CD1c-positive myeloid dendritic cell (primary cell): ENCODE data around the gene ABR.

ENCODE experiments used
- DNase-seq: peaks from one replicate; pipeline ENCODE4 v3.0.0-alpha.2; 2016; ENCODE audit errors: extremely low spot score

Gene ABR

DNA sequence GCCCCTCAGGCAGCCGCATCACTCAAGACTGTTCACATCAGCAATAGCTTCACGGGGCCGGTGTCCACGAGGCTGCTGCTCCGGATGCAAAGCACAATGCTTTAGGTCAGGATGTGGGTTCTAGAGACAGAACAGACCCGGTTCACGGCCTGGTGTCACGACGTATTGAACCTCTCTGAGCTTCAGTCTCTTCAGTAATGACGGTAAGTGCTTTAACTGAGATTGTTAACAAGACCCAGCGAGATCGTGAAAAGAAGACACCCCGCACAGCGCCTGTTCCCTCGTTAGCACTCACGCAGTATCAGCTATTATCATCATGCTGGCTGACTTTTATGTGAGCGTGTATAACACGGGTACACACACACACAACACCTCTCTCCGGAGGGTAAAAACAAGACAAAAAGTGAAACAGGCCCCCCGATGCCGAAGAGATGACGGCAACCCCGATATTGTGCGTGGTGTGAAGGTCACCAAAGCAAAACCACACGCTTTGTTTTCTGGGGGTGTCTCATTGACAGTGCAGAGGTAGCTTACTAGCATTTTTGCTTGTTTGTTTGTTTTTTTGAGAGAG lies 21.4 kb upstream of the ABR start:
- DNase-seq, result no peak

DNA sequence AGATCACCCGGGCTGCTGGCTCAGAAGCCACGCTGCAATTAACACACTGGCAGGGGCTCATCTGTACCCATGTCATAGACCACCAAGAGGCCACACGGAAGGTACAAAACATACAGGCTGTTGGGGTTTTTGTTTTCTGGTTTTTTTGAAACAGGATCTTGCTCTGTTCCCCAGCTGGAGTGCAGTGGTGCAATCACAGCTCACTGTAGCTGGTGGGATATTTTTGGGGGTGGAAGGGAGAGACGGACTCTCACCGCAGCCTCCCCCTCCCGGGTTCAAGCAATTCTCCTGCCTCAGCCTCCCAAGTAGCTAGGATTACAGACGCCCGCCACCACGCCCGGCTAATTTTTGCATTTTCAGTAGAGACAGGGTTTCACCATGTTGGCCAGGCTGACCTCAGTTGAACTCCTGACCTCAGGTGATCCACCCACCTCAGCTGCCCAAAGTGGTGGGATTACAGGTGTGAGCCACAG lies 19.5 kb upstream of the ABR start:
- peak; percentile 43 for DNase-seq

DNA sequence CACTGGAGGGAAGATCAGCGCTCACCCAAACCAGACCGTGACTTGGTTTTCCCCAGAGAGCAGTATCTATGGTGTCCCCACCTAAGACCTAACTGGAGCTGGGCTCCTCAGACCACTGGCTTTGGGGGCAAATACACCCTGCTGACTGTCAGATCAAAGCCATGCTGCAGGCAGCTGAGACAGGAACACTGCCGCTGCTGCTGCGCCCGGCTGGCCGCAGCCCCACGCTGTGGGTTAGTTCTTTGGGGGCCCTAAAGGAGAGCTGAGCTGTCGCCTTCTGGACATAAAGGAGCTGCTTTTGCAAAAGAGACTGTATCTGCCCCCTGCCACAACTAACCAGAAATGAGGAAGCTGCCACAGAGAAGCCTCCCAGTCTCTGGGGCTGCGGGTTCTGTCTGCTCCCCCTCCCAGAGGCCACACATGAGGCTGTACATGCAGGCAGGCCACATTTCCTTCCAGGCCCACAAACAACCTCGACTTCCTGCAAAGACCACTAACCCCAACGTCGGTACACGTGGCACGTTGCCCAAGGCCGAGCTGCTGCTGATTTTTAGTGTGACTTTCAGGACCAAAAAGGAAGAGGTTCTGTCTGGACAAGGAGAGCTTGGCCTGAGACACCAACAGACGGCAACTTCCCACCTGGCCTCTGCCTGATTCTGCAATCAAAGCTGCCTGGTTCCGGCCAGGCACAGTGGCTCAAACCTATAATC lies 18.2 kb upstream of the ABR start:
- peak; percentile 88 for DNase-seq

DNA sequence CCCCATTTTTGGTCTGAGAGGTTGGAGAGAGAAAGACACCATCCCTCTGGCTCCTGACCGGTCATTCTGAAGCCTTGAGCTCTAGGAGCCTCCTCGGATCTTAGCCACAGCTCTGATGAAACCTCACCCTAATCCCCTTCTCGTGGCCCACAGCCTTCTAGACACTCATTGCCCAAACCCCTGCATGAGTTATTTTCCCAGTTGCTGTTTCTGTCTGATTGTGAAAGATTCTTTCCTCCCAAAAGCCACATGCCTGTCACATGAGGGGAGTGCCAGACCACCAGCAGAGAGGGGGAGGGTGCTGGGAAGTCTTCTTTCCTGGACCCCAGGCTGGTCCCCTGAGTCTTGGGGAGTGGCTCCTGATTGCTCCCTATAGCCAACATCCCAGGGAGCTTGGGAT lies 17.6 kb upstream of the ABR start:
- peak; percentile 65 for DNase-seq

DNA sequence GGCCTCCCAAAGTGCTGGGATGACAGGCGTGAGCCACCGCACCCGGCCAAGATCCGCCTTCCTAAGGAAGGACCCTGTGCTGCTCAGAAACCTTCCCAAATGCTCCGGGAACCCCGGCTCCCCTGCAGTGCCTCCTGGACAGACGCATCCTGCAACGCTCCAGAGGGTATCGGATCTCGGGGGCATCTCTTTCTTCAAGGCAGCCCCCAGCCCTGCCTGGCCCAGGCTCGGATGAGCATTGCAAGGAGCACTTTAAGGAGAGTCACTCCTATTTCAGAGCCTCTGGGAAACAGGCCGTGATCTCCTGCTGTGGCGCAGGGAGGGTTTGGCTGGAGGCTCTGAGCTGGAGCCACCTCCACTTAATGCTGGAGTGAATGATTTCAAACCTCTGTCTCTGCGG lies 17.2 kb upstream of the ABR start:
- no peak for DNase-seq

DNA sequence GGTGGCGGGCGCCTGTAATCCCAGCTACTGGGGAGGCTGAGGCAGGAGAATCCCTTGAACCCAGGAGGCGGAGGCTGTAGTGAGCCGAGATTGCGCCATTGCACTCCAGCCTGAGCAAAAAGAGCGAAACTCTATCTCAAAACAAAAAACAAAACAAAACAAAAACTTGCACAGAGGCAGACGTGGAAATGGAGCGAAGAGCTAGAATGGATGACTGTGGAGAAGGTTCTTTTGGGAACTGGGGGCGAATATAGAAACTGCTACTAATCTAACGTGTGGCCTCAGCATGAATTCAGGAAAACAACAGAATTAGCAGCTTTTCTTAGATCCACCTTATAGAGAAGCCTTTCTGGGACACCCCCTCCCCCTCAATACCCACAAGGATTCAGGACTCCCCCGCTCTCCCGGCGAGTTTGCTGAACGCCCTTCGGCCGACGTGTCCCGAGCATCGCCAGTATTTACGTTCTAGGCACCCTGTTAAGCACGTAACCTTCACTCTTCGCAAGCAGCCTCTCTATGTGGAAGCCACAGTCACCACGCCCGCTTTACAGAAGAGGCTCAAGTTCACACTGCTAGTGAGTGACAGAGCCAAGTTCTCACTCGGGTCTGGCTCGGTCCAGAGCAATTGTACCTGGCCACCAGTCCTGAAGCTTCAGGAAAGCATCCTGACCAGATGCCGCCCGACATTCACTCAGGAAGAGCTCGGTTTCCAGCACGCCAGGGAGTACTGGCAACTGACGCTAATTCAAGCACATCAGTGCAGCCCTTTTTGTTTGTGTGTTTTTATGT lies 13.3 kb upstream of the ABR start:
- DNase-seq, result no peak

DNA sequence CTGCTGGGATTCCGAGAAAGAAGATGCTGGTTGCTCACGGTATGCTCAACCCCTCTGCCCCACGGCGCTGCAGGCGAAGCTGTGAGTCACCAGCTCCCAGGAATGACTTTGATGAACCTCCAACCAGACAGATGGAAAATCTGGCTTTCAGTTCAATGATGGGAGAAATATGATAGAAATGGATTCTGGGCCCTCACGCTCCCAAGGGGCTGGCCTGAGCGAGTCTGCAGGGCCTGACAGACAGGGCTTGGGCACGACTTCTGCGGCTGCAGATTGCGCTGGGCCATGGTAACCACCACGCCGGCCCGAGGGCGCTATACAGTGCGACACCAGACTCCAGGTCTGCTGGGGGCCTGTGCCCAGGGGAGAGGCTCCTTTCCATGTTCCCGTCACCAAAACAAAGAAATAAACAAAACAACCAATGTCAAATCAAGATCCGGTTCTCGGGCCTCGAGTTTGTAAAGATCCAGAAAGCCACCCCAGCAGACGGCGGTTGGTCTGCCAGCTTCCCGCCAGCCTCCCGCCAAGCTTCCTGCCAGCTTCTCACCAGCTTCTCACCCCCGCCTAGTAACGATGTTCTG lies 11.1 kb upstream of the ABR start:
- no peak for DNase-seq

DNA sequence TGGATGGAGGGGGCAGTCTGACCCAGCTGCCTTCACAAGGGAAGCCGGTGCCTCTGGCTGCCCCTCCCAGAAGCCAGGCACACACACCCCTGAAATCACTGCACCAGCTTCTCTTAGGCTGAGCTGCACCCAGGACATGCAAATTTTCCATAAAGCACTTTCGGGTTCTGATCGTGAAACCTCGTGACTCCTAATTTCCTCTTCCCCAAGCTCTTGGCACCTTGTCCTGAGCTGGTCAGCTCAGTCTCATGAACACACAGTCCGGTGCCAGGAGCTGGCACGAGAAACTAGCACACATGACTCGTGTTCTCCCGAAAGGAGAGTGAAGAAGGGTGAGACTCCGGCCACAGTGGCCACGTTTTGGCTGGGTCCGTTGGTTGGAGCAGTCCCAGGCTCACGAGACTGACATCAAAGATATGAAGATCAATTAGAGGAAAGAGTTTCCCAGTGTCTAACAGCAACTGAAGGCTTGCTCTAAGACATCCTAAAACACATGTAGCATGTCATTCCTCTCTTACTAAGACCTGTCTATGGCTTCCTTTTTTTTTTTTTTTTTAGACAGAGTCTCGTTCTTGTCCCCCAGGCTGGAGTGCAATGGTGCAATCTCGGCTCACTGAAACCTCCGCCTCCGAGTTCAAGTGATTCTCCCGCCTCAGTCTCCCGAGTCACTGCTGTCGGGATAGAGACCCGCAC lies 9.2 kb upstream of the ABR start:
- DNase-seq, result peak; percentile 88

DNA sequence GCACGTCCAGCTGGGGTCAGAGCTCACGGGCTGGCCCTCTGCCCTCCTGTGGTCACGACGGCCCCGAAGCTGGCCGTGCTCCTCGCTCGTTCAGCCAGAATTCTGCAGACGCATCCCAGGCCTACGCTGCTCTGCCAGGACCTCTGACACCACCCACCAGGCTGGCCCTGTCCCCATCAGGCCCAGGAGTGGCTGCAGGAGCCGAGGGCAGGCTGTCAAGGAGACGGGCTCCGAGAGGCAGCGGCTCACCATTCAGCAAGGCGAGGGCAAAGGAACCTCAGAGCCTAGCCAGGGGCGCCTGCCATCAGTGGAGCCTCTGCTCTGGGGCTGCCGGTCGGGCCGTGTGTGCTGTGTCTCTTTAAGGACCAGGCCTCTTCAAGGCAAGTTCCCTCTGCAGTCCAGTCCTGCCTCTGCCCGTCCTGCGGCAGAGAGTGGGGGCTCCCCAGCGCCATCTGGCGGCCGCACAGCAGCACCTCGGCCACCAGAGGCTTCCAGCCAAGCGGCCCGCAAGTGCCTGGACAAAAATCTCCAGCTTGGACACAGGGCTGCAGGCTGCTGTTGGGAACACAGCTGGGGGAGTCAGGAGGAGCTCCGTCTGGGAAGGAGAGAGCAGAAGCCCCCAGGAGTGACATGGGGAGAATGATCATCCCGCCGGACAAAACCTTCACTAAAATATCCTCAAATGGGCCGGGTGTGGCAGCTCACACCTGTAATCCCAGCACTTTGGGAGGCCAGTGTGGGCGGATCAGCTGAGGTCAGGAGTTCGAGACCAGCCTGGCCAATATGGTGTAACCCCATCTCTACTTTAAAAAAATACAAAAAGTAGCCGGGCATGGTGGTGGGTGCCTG lies 7.4 kb upstream of the ABR start:
- peak; percentile 86 for DNase-seq

DNA sequence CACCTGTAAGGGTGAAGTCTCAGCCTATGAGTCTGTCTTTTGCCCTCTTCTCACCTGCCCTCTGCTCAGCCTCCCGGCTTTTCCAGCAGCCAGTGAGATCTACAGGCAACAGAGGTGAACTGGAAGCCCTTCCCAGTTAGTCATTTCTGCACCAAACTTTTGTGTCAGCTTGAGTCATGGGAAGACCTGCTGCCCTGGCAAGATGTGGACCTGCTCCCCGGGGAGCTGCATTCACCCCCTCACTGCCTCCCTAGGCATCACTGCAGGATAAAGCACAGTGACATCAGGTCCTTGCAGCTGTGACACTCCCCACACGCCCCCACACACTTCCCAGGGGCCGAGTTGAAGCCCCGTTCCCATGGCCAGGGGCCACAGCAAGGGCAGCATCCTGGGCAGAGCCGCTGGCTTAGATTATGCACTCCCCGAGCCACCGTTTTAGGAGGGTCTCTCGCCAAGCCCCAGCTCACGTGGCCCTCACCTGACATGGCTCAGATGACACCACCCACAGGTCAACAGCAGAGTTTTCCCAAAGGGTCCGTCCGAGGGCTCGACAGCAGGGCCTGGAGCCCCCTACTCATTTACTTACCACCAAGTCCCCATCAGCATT lies 6.5 kb upstream of the ABR start:
- no peak for DNase-seq

DNA sequence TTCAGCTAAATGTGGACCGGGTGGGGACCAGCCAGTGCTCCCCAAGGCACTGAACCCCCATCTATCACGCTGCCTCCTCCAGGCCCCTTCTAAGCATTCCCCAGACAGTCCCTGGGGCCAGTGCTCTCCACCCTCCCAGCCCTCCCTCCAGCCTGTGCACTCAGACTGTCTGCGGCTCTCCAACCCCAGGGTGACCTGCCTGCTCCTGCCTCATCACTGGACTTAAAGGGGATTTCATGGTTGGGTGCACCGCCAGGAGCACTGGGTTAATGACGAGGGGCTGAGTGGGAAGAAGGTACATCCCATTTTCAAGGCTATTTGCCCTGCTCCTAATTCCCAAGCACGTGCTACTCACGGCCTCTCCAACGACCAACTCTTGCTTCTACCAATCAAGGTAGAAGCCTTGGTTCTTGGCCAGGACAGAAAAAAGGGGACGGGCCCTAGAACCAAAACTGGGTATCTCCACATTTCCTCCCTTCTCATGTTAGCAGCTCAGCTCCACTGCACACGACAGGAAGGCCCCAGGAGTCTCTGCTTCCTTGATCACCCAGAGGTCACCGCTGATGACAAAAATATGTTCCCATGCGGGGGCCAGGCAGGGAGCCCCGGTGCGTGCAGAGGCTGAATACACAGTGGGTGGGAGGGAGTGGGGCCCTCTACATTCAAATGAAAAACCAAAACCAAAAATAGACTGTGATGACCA lies 3.5 kb upstream of the ABR start:
- no peak for DNase-seq

DNA sequence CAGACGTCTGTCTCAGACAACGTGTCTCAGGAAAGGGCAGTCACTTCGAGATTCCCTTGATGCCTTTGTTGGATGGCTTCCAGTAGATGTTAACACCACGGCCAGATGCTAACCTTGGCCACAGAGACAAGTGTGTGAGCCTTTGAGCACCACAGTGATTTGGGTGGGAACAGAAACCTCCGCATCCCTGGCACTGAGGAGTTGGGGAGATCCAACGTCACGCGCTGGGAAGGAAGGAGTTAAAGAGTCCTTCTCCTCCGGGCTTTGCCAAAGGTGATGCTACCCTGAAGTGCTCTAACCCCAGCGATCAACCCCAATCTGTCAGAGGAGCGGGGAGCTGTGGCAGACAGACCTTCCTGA lies 3.0 kb upstream of the ABR start:
- no peak for DNase-seq

DNA sequence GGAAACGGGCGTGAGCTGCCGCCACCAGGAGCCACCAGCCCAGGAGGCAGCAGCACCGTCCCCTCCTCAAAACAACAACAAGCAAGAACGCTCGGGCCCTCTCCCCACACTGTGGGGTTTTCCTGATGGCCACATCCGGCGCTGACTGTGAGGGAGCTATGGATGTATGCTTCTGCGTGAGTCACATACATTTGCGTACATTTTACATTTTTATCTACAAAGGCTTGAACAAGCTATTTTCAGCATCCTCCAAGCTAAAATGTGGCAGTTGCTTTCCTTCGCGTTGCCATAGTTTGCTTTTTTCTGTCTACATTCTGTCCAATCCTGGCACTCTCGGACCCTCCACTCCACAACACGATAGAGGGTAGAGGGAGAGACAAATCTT lies 2.0 kb upstream of the ABR start:
- DNase-seq, result no peak

DNA sequence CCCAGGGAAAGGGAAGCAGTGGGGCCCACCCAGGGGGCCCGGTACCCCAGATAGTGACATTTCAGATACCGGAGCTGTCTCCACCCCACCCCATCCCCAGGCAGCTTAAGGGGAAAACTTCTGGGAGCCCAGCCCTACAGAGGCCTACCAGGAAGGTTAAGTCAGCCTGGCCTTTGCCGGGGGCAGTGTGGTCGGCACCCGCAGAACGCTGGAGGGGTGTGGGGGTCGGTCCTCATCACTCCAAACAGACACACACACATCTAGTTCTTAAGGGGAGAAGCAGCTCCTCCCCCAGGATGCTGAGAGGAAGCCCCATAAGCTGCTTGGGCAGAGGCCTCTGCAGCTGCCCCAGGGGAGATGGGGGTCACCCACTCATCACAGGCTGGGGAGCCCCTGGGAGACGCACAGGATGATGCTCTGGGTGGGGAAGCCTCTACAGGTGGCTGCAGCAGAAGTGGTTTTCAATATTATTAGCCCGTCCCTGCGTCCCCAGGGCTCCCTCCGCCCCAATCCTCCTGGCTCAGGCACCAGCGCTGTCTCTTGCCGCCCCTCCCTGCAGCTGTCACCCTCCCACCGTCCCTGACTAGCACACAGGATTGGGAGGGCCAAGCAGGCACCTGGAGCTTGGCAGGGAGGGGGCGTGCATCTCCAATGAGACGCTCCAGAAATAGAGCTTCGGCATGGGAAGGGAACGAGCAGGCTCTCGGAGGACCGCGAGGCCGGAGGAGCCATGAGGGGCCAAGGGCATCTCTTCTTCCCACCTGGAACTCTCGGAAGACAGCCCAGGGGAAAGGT lies 1.4 kb upstream of the ABR start:
- DNase-seq, result no peak

DNA sequence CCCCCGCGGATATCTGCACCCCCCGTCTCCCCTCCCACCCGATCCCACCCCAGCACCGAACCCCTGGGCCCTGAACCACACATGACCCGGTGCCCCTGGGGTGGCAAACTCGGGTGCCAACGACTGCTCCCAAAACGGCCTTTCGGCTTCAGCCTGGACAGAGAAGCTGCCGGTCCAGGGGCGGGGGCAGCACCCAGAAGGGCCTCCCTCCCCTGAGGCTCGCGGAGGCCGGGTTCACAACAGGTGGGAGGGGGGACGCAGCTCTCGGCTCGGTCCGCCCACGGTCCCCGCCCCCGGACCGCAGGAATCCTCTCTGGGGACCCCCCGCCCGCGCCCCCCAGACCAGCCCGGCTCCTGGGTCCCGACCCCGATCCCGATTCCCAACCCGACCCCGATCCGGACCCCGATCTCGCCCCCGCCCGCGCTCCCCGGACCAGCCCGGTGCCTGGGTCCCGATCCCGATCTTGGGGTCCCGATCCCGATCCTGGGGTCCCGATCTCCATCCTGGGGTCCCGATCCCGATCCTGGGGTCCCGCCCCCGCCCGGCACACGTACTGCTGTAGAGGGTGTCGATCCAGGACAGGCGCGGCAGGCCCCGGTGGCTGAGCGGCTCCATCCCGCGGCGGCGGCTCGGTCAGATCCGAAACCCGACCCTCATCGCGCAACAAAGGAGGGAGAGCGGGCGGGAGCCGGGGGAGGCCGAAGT lies 516 bp downstream of the ABR start:
- DNase-seq, result peak; percentile 24

DNA sequence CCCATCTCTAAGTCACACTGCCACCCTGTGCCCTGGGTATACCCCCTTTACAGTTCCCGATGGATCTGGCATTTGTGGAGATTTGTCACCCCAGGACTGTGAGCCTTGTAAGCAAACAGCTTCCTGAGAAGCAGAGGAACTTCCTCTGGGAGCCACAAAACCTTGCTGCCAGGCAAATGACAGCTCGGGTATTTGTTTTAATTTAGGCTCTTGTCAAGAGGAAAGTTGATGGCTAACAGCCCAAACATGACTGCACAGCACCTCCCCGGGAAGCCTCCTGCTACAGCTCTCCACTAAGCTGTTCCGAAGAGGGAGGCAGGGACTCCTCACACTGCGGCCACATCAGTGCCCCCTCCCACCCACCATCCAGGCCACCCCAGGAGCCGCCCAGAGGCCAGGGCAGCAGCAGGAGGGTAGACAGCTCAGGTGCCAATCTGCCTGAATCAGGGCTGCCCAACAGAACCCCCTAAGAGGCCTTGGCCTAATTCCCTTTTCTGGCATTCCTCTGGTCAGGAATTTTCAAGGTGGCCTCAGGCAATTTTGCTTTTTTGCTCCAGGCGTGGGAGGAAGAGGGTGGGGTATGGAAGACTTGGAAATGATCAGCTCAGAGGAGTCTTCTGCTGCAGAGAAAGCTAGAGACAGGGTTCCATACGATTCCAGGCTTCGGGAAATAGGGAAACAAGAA lies 2.6 kb downstream of the ABR start:
- peak; percentile 5 for DNase-seq

DNA sequence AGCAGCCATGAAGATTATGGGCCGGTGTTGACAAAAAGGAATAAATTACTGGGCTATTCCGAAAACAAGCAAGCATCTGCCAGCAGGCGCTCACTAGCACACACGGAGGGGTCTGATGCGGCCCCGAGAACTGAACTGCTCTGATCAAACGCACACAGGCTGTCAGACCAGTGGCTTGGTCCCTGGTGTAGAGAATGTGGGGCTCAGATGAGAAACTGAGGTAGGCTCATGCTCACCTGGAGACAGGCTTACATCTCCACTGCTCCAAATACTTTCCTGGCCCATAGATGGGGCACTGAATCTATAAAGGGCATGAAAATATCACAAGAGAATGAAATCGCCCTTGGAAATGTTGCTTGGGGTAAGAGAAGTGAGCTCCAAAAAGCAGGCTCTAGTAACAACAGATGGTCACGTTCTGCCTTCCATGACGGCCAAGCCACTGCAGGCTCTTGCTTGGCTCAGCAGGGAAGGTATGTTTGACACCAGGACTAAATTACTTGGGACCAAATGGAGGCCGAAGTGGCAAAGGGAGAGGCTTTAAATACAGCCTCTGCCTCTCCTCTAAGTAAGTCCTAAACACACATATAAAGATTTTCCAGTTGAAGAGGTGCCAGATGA lies 5.4 kb downstream of the ABR start:
- no peak for DNase-seq
